ENCODE measurements around the gene TBPL1. TPM values are rescaled to one million over a fixed set of nuclear protein-coding genes. Genes with fewer than 3 reads are reported as not detected.

The TBPL1 gene
- total RNA-seq, 1 experiment from 2014 or later = 42.1 TPM

DNA sequence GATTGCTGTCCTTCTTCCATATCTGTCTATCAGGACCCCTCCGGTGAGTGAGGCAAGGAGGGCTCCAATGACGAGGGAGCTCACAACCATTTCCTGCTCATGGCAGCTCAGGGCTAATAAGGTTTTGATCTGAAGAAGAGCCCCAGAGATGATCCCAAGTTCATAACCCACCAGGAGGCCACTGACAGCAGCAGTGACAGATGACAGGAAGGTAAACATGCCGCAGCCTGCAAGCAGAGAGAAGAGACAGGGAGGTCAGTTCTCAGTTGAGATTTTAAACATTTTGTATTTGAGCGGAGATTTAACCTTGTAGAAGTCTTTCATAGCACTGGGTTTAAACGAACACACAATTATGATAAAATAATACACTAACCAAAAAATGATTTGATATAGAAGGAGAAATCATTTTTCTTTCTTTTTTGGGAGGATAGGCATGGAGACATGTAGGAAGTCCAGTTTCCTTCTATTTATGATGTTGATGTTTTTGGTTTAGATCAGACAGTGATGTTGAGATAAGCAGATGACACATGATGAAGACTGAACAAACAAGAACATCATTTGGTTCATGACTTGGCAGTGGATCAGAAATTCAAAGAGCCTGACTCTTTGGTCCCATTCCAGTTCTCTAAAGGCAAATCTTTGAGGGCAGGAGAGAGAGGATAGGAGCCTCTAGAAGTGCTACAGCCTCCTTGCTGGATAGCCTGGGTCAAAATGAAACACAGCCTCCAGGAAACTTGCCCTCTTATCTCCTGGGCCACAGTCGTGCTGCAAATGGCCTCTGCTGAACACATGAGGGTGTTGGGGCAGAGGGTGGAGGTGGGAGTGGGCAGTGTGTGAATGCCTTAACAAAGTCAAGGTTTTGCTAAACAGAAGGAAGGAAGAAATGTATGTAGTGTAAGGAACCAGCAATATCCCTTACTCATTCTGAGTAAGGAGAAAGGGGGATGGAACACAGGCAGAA is 76.8 kb downstream of the TBPL1 start:
- H3K9me3 Mint-ChIP-seq = no peaks in the 10 kb centered on the region
- CTCF ChIA-PET = no interaction called here
- peaks cover 6% of the 10 kb centered on the region; the same call in 1 of the 2 replicates for H3K36me3 Mint-ChIP-seq
- H3K27ac Mint-ChIP-seq = no peak overlapping the region
- no peak overlapping the region for H3K4me3 Mint-ChIP-seq
- no peaks in the 10 kb centered on the region for H3K27me3 Mint-ChIP-seq (ENCODE audit: low read depth)
- DNase-seq (ENCODE audit: low spot score) (no peak), ATAC-seq (no peak)
- POLR2A ChIA-PET = no interaction called here
- TF ChIP-seq, protein P1, sequence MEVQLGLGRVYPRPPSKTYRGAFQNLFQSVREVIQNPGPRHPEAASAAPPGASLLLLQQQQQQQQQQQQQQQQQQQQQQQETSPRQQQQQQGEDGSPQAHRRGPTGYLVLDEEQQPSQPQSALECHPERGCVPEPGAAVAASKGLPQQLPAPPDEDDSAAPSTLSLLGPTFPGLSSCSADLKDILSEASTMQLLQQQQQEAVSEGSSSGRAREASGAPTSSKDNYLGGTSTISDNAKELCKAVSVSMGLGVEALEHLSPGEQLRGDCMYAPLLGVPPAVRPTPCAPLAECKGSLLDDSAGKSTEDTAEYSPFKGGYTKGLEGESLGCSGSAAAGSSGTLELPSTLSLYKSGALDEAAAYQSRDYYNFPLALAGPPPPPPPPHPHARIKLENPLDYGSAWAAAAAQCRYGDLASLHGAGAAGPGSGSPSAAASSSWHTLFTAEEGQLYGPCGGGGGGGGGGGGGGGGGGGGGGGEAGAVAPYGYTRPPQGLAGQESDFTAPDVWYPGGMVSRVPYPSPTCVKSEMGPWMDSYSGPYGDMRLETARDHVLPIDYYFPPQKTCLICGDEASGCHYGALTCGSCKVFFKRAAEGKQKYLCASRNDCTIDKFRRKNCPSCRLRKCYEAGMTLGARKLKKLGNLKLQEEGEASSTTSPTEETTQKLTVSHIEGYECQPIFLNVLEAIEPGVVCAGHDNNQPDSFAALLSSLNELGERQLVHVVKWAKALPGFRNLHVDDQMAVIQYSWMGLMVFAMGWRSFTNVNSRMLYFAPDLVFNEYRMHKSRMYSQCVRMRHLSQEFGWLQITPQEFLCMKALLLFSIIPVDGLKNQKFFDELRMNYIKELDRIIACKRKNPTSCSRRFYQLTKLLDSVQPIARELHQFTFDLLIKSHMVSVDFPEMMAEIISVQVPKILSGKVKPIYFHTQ (CRISPR knock-in tag; IDR thresholded peaks at IDR 0.05) = no peak
- TF ChIP-seq, protein P2, sequence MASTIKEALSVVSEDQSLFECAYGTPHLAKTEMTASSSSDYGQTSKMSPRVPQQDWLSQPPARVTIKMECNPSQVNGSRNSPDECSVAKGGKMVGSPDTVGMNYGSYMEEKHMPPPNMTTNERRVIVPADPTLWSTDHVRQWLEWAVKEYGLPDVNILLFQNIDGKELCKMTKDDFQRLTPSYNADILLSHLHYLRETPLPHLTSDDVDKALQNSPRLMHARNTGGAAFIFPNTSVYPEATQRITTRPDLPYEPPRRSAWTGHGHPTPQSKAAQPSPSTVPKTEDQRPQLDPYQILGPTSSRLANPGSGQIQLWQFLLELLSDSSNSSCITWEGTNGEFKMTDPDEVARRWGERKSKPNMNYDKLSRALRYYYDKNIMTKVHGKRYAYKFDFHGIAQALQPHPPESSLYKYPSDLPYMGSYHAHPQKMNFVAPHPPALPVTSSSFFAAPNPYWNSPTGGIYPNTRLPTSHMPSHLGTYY (CRISPR knock-in tag; IDR thresholded peaks at IDR 0.05) = no peak
- no peak for TF ChIP-seq SOX15 (CRISPR knock-in tag; IDR thresholded peaks at IDR 0.05)
- TF ChIP-seq ETV6 (CRISPR knock-in tag; IDR thresholded peaks at IDR 0.05) = no peak
- no peaks in the 10 kb centered on the region for H3K4me1 Mint-ChIP-seq

DNA sequence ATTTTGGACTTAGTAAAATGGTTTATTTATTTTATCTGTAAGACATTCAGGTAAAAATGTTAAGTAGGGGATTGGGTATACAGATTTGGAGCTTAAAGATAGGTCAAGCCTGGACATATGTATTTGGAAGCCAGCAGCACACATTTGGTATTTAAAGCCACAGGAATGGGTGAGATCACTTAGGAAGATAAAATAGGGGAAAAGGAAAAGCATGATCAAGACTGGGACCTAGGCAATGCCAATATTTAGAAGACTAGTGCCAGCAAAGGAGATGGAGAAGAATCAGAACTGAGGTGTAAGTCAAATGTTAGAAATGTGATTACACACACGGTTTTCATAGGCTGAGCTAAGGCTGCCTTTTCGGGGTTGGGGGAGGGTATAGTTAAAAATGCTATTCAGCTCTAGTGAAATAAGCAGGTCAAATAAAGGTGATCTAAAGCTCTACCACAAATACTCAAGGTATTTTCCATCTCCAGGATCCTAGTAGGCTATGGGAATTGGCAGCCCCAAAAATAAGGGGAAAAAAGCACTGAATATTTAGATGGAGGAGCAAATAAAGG is 78.8 kb downstream of the TBPL1 start:
- POLR2A ChIA-PET = no interaction called here
- H3K9me3 Mint-ChIP-seq = peaks cover 4% of the 10 kb centered on the region
- CTCF ChIA-PET = interaction anchor here (0.9 to 1.1 kb wide), 2 partner anchors 17 to 65 kb away, joined by 3 read pairs; no protein-coding TSS in a partner anchor
- H3K36me3 Mint-ChIP-seq = peaks cover 6% of the 10 kb centered on the region; the same call in 1 of the 2 replicates
- ATAC-seq = no peak
- no peak for DNase-seq (ENCODE audit: low spot score)
- no peak overlapping the region for H3K4me3 Mint-ChIP-seq
- H3K4me1 Mint-ChIP-seq = peaks cover 14% of the 10 kb centered on the region
- H3K27ac Mint-ChIP-seq = no peak overlapping the region
- H3K27me3 Mint-ChIP-seq (ENCODE audit: low read depth) = no peaks in the 10 kb centered on the region
- TF ChIP-seq, protein P3, sequence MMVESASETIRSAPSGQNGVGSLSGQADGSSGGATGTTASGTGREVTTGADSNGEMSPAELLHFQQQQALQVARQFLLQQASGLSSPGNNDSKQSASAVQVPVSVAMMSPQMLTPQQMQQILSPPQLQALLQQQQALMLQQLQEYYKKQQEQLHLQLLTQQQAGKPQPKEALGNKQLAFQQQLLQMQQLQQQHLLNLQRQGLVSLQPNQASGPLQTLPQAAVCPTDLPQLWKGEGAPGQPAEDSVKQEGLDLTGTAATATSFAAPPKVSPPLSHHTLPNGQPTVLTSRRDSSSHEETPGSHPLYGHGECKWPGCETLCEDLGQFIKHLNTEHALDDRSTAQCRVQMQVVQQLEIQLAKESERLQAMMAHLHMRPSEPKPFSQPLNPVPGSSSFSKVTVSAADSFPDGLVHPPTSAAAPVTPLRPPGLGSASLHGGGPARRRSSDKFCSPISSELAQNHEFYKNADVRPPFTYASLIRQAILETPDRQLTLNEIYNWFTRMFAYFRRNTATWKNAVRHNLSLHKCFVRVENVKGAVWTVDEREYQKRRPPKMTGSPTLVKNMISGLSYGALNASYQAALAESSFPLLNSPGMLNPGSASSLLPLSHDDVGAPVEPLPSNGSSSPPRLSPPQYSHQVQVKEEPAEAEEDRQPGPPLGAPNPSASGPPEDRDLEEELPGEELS (CRISPR knock-in tag; IDR thresholded peaks at IDR 0.05) = no peak
- TF ChIP-seq, protein P4, sequence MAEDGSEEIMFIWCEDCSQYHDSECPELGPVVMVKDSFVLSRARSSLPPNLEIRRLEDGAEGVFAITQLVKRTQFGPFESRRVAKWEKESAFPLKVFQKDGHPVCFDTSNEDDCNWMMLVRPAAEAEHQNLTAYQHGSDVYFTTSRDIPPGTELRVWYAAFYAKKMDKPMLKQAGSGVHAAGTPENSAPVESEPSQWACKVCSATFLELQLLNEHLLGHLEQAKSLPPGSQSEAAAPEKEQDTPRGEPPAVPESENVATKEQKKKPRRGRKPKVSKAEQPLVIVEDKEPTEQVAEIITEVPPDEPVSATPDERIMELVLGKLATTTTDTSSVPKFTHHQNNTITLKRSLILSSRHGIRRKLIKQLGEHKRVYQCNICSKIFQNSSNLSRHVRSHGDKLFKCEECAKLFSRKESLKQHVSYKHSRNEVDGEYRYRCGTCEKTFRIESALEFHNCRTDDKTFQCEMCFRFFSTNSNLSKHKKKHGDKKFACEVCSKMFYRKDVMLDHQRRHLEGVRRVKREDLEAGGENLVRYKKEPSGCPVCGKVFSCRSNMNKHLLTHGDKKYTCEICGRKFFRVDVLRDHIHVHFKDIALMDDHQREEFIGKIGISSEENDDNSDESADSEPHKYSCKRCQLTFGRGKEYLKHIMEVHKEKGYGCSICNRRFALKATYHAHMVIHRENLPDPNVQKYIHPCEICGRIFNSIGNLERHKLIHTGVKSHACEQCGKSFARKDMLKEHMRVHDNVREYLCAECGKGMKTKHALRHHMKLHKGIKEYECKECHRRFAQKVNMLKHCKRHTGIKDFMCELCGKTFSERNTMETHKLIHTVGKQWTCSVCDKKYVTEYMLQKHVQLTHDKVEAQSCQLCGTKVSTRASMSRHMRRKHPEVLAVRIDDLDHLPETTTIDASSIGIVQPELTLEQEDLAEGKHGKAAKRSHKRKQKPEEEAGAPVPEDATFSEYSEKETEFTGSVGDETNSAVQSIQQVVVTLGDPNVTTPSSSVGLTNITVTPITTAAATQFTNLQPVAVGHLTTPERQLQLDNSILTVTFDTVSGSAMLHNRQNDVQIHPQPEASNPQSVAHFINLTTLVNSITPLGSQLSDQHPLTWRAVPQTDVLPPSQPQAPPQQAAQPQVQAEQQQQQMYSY (CRISPR knock-in tag; IDR thresholded peaks at IDR 0.05) = no peak
- TF ChIP-seq, protein P5, sequence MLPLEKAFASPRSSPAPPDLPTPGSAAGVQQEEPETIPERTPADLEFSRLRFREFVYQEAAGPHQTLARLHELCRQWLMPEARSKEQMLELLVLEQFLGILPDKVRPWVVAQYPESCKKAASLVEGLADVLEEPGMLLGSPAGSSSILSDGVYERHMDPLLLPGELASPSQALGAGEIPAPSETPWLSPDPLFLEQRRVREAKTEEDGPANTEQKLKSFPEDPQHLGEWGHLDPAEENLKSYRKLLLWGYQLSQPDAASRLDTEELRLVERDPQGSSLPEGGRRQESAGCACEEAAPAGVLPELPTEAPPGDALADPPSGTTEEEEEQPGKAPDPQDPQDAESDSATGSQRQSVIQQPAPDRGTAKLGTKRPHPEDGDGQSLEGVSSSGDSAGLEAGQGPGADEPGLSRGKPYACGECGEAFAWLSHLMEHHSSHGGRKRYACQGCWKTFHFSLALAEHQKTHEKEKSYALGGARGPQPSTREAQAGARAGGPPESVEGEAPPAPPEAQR (CRISPR knock-in tag; IDR thresholded peaks at IDR 0.05) = no peak
- TF ChIP-seq, protein P6, sequence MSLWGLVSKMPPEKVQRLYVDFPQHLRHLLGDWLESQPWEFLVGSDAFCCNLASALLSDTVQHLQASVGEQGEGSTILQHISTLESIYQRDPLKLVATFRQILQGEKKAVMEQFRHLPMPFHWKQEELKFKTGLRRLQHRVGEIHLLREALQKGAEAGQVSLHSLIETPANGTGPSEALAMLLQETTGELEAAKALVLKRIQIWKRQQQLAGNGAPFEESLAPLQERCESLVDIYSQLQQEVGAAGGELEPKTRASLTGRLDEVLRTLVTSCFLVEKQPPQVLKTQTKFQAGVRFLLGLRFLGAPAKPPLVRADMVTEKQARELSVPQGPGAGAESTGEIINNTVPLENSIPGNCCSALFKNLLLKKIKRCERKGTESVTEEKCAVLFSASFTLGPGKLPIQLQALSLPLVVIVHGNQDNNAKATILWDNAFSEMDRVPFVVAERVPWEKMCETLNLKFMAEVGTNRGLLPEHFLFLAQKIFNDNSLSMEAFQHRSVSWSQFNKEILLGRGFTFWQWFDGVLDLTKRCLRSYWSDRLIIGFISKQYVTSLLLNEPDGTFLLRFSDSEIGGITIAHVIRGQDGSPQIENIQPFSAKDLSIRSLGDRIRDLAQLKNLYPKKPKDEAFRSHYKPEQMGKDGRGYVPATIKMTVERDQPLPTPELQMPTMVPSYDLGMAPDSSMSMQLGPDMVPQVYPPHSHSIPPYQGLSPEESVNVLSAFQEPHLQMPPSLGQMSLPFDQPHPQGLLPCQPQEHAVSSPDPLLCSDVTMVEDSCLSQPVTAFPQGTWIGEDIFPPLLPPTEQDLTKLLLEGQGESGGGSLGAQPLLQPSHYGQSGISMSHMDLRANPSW (CRISPR knock-in tag; conservative IDR thresholded peaks at IDR 0.05; ENCODE audit: low read depth) = no peak
- TF ChIP-seq, protein P7, sequence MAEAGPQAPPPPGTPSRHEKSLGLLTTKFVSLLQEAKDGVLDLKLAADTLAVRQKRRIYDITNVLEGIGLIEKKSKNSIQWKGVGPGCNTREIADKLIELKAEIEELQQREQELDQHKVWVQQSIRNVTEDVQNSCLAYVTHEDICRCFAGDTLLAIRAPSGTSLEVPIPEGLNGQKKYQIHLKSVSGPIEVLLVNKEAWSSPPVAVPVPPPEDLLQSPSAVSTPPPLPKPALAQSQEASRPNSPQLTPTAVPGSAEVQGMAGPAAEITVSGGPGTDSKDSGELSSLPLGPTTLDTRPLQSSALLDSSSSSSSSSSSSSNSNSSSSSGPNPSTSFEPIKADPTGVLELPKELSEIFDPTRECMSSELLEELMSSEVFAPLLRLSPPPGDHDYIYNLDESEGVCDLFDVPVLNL (CRISPR knock-in tag; IDR thresholded peaks at IDR 0.05; ENCODE audit: borderline replicate concordance, low read depth) = no peak
- no peak for TF ChIP-seq ZNF138 (CRISPR knock-in tag; conservative IDR thresholded peaks at IDR 0.05)
- TF ChIP-seq, protein P8, sequence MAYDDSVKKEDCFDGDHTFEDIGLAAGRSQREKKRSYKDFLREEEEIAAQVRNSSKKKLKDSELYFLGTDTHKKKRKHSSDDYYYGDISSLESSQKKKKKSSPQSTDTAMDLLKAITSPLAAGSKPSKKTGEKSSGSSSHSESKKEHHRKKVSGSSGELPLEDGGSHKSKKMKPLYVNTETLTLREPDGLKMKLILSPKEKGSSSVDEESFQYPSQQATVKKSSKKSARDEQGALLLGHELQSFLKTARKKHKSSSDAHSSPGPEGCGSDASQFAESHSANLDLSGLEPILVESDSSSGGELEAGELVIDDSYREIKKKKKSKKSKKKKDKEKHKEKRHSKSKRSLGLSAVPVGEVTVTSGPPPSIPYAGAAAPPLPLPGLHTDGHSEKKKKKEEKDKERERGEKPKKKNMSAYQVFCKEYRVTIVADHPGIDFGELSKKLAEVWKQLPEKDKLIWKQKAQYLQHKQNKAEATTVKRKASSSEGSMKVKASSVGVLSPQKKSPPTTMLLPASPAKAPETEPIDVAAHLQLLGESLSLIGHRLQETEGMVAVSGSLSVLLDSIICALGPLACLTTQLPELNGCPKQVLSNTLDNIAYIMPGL (CRISPR knock-in tag; IDR thresholded peaks at IDR 0.05) = no peak
